Upper lobe of left lung (tissue), 4 donors: ENCODE data around the gene WAPL.

Source experiments
- POLR2AphosphoS5 ChIP-seq, 2 donors: sonication (generic); formaldehyde crosslinking; IDR thresholded peaks; one replicate each; pipeline ENCODE4 v1.5.1; 2017; ENCODE audit warnings: antibody characterized with exemption in 2 of 2
- TF ChIP-seq, protein P1 (sequence below), 6 experiments: fragments of 450-650 bp in 4 of 6; fragments of 200-600 bp in 2 of 6; sonication (generic) in 2 of 6; IDR thresholded peaks; one replicate each; pipeline ENCODE4 v1.5.1; 2016 to 2019; ENCODE audit warnings: antibody characterized with exemption in 6 of 6

DNA sequence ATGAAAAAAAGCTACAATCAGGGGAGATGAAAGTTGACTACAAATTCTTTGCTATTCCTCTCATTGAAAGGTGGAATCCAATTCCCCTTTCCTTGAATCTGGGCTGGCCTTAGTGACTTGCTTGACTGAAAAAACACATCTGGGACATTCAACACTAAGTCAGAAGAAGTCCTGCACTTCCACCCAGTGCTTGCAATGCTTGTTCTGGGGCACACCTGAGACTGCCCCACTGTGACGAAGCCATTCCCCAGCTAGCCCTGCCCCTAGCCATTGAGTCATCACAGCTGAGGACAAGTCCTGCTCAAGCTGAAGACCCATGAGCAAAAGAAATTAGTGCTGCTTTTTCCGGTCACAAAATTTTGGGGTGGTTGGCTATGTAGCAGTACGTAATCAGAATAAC is 135.8 kb downstream of the WAPL start:
- no peak for TF ChIP-seq POLR2AphosphoS5 (IDR thresholded peaks at IDR 0.05)
- TF ChIP-seq, protein P1, sequence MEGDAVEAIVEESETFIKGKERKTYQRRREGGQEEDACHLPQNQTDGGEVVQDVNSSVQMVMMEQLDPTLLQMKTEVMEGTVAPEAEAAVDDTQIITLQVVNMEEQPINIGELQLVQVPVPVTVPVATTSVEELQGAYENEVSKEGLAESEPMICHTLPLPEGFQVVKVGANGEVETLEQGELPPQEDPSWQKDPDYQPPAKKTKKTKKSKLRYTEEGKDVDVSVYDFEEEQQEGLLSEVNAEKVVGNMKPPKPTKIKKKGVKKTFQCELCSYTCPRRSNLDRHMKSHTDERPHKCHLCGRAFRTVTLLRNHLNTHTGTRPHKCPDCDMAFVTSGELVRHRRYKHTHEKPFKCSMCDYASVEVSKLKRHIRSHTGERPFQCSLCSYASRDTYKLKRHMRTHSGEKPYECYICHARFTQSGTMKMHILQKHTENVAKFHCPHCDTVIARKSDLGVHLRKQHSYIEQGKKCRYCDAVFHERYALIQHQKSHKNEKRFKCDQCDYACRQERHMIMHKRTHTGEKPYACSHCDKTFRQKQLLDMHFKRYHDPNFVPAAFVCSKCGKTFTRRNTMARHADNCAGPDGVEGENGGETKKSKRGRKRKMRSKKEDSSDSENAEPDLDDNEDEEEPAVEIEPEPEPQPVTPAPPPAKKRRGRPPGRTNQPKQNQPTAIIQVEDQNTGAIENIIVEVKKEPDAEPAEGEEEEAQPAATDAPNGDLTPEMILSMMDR (IDR thresholded peaks at IDR 0.05), result no peak
